ENCODE measurements around the gene PCDH1. TPM values are rescaled to one million over a fixed set of nuclear protein-coding genes. Genes with fewer than 3 reads are reported as not detected.
A peak's percentile ranks its signal among the peaks of the same experiment; 100 is the strongest.
"Not testable (repeated sequence)": the region's sequence is repeated elsewhere in the genome, so short reads cannot be mapped to it uniquely, and the experiment has no call there.

PCDH1 gene
- total RNA-seq = 2.8 TPM

DNA sequence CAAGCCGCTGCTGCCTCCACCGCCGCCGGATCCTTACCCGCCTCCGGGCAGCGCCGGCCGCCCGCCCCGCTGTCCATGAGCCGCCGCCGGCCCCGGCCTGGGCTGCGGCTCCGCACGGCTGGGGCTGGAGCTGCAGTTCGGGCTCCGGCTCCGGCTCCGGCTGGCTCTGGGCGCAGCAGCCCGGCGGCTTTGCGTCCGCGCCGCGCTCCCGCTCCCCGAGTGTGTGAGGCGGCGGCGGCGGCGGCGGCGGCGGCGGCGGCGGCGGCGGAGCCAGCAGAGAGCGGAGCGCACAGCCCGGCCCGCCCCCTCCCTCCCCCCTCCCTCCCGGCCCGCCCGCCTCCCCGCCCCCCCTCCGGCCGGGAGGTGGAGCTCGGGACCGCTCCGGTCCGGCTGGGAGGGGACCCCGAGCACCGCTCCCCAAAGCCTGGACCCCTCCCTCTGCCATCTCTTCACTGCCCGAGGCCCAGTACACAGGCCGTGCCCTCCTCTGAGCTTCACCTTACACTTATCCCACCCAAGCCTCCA is at the start of gene PCDH1:
Gene PCDH1 (minus strand): TSS at position 225 of the 525 bp plus-strand sequence. CDS start 148 bp downstream, at position 77.
- H3K27me3 ChIP-seq (ENCODE audit: insufficient read depth, low read length) = peaks cover 91% of the 10 kb centered on the region
- H3K4me1 ChIP-seq (ENCODE audit: insufficient read depth, low read length) = peaks cover 34% of the 10 kb centered on the region
- no peaks in the 10 kb centered on the region for H3K9me3 ChIP-seq (ENCODE audit: low read depth, low read length)
- H3K4me3 ChIP-seq (ENCODE audit: low read length) = peak within 1 kb of the TSS; percentile 8

DNA sequence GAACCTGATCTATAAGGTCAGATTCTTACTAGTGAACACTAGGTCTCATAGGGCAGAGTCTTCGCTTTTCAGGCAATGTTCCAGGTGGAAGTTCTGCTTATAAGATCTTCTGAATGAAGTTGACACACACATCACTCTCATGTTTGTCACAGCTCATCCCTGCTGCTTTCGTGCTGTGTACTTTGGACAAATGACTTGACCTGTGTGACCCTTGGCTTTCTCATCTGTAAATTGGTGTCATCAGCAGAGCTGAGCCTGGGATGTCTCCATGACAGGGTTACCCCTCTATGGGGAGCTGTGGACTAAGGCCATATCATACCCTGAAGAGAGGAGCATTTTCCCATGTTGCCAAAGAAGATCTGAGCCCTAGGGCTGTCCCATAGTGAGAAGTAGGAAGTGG is 48.2 kb upstream of the PCDH1 start:
- Histone ChIP-seq H3K9me3 (ENCODE audit: low read depth, low read length) (no peaks in the 10 kb centered on the region), H3K27me3 (ENCODE audit: insufficient read depth, low read length) (no peaks in the 10 kb centered on the region), H3K4me1 (ENCODE audit: insufficient read depth, low read length) (peaks cover 27% of the 10 kb centered on the region), H3K4me3 (ENCODE audit: low read length) (no peak overlapping the region)

DNA sequence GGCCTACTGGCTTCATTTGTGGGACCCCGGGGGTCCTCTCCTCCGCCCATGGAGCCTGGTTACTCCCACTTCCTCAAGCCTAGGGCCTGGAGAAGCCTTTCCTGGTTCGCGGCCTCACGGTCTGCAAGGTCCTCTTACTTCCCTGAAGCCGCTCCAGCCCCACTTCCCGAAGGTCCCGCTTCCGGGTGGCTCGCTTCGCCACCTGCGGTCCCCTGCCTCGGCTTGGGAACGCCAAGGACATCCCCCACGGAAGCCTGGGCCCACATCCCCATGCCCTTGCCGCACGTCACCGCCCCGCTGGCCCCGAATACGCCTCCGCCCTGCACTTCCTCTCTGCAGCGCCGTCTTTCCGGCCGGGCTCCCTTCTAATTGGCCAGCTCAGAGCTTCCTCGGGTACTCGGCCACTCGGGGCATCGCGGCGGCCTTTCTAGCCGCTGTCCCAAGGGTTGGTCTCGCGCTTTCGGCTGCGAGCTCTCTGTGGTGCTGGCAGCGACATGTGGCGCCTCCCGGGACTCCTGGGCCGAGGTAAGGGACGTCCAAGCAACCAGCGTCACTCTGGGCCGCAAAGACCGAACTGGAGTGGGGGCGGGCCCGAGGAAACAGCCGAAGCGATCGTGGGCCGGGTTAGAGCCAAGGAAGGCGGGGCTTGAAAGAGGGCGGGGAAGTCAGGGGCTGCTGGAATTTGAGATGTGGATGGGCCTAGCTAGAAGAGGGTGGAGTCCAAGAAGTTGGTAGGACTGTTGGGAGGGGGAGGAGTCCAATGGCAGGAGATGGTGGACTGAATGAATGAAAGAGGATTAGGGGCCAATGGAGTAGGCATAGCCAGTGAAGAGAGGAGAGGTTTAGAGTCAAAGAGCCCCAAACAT is 45.5 kb upstream of the PCDH1 start, which contains the start of gene DELE1:
Gene DELE1 (plus strand): TSS at position 424 of the 866 bp plus-strand sequence. CDS start 71 bp downstream, at position 495.
- Histone ChIP-seq H3K27me3 (ENCODE audit: insufficient read depth, low read length) (no peaks in the 10 kb centered on the region), H3K9me3 (ENCODE audit: low read depth, low read length) (no peaks in the 10 kb centered on the region), H3K4me3 (ENCODE audit: low read length) (peak within 1 kb of the TSS; percentile 47), H3K4me1 (ENCODE audit: insufficient read depth, low read length) (peaks cover 27% of the 10 kb centered on the region)

DNA sequence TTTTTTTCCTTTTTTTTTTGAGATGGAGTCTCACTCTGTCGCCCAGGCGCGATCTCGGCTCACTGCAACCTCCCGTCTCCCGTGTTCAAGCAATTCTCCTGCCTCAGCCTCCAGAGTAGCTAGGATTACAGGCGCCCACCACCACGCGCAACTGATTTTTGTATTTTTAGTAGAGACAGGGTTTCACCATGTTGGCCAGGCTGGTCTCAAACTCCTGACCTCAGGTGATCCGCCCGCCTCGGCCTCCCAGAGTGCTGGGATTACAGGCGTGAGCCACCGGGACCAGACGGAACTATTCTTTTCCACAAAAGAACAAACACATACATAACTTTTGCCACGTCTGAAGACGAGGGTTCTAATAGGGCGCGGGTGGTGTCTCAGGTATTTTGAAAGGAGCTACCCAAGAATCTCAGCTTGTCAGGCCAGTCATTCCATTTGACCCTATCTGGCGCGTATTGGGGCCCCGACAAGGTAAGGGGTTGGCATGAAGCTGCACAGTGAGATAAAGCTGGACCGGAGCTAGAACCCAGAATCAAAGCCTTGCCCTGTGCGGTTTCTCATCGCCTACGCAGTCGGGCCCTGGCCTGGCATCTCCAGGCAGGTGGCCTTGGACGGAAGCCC is 44.7 kb upstream of the PCDH1 start:
- peaks cover 24% of the 10 kb centered on the region for H3K4me1 ChIP-seq (ENCODE audit: insufficient read depth, low read length)

DNA sequence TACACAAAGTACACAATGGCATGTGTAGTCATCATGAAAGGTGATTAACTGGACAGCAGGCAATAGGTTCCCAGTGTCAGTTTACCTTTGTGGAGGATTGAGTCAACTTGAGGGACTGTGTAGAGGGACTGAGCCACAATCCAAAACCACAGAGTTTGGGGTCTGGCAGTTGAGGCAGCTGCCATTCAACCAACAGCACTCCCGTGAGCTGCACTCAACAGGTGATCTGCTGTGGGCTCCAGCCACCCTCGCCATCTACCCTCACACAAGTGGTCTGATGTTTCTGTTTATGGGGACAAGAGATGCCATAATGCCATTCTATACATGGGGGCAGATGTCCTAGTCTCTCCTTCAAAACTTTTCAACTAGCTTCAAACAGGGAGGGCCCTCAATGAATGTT is 42.6 kb upstream of the PCDH1 start:
- Histone ChIP-seq H3K4me3 (ENCODE audit: low read length) (no peak overlapping the region), H3K4me1 (ENCODE audit: insufficient read depth, low read length) (peaks cover 17% of the 10 kb centered on the region), H3K9me3 (ENCODE audit: low read depth, low read length) (no peaks in the 10 kb centered on the region), H3K27me3 (ENCODE audit: insufficient read depth, low read length) (no peaks in the 10 kb centered on the region)

More for the DNA sequence above, 44.7 kb upstream of the PCDH1 start:
- H3K27me3 ChIP-seq (ENCODE audit: insufficient read depth, low read length); H3K9me3 ChIP-seq (ENCODE audit: low read depth, low read length): not testable (repeated sequence)
- peak overlapping the region; percentile 47 for H3K4me3 ChIP-seq (ENCODE audit: low read length)

DNA sequence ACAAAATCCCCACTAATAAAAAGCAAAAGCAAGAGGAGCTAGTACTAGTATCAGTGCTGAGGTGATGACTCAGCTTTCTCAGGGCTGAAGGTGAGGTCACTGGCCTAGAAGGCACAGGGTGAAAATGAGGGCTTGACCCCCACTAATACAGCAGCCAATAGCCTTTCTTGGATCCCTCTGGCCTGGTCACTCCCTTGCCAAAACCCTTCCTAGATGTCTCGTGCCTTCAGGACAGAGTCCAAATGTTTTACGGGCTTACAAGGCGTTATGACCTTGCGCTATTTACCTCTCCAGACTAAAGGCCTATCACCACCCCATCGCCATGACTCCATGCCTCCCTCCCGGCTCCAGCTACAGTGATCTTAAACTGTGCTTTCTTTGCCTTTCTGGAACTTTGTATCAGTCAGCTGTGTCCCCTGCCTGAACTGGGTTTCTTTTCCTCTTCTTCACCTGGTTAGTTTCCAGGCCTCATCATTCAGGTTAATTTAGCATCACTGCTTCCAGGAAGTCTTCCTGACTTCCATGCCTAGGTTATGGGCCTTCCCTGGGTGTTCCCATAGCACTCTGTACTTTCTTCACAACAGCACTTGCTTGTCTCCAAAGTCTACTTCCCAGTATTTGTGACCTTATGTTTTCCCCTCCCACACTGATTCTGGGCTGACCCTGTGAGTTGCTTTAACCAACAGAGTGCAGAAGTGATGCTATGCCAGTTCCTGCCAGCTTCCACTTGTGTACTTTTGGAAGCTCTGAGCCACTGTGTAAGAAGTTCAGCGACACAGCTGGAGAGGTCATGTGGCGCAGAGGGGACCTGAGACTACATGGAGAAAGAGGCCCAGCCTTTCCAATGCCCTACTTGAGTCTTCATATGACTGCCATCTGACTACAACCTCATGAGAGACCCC is 41.3 kb upstream of the PCDH1 start:
- Histone ChIP-seq H3K9me3 (ENCODE audit: low read depth, low read length) (no peaks in the 10 kb centered on the region), H3K27me3 (ENCODE audit: insufficient read depth, low read length) (peaks cover 2% of the 10 kb centered on the region), H3K4me3 (ENCODE audit: low read length) (no peak overlapping the region), H3K4me1 (ENCODE audit: insufficient read depth, low read length) (peaks cover 17% of the 10 kb centered on the region)

DNA sequence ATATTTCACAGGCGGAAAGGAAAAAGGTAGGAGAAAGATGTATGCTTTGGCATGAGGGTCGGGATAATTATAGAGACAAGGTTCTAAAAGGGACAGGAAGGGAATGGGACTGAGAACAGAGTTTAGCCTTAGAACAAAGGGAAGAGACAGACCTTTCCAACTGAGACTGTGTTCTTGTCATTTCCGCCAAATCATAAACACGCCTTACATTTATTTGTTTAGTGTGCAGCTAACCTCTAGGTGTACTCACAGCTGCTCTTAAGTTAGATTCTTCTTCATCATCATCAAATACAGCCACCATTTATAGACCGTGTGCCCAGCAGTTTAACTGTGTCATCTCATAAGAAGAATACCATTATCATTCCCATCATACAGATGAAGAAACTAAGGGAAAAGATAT is 39.5 kb upstream of the PCDH1 start:
- no peaks in the 10 kb centered on the region for H3K9me3 ChIP-seq (ENCODE audit: low read depth, low read length)

DNA sequence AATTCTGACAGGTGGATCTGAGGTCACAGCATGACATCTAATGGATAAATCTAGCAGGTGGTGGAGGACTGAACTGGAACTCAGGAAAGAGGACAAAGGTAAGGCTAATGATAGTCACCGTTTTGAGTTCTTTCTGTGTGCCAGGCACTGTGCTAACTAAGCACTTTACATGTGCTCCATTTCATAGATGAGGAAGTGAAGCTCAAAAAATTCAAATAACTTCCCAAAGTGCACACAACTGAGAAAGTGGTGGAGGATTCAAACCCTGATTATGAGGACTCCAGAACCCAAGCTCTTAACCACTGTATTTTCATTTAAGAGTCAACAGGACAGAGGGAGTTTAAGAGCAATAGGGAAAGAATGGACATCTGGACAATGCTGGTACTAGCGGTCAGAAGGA is 38.3 kb upstream of the PCDH1 start:
- Histone ChIP-seq H3K4me1 (ENCODE audit: insufficient read depth, low read length) (peaks cover 16% of the 10 kb centered on the region), H3K9me3 (ENCODE audit: low read depth, low read length) (no peaks in the 10 kb centered on the region), H3K4me3 (ENCODE audit: low read length) (no peak overlapping the region), H3K27me3 (ENCODE audit: insufficient read depth, low read length) (peaks cover 22% of the 10 kb centered on the region)

More for the DNA sequence above, 39.5 kb upstream of the PCDH1 start:
- Histone ChIP-seq H3K4me1 (ENCODE audit: insufficient read depth, low read length) (peaks cover 19% of the 10 kb centered on the region), H3K27me3 (ENCODE audit: insufficient read depth, low read length) (peaks cover 15% of the 10 kb centered on the region), H3K4me3 (ENCODE audit: low read length) (no peak overlapping the region)

DNA sequence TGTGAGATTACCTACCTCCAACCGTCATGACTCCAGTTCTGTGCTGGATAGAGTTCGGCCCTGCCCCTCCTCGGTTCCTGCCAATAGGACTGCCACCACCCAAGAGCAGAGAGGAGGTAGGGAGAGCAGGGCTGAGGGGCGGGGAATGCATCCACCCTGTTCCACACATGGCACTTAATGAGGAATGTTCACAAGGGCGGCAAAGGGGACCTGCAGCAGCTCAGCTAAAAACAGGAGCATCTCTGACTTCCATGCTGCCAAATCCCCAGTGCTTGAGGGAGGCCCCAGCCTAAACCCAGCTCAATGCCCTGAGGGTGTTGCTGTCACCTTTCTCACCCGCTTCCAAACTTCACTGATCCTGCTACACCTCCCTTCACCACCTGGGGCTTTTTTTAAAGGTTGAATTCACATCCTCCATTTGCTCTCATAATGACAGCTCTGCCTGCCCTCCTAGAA is 37.7 kb upstream of the PCDH1 start:
- Histone ChIP-seq H3K4me1 (ENCODE audit: insufficient read depth, low read length) (peaks cover 16% of the 10 kb centered on the region), H3K9me3 (ENCODE audit: low read depth, low read length) (no peaks in the 10 kb centered on the region), H3K4me3 (ENCODE audit: low read length) (no peak overlapping the region), H3K27me3 (ENCODE audit: insufficient read depth, low read length) (peaks cover 22% of the 10 kb centered on the region)

DNA sequence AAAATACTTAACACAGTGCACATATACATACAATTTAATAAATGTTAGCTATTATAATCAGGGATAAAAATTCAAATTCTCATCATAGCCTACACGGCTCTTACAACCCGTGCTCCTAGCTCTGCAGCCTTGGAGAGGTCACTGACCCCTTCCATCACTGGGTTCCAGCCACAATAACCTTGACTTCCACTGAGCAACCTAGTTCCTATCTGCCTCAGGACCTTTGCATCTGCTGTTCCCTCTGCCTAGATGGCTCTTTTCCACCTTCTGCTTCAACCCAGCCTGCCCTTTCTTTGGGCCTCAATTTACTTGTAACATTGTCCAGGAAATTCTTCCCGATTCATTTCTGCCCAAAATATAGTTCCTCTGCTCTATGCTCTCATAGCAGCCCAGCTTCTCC is 36.6 kb upstream of the PCDH1 start:
- no peaks in the 10 kb centered on the region for H3K9me3 ChIP-seq (ENCODE audit: low read depth, low read length)
- H3K27me3 ChIP-seq (ENCODE audit: insufficient read depth, low read length) = peaks cover 22% of the 10 kb centered on the region
- no peak overlapping the region for H3K4me3 ChIP-seq (ENCODE audit: low read length)
- peaks cover 16% of the 10 kb centered on the region for H3K4me1 ChIP-seq (ENCODE audit: insufficient read depth, low read length)

DNA sequence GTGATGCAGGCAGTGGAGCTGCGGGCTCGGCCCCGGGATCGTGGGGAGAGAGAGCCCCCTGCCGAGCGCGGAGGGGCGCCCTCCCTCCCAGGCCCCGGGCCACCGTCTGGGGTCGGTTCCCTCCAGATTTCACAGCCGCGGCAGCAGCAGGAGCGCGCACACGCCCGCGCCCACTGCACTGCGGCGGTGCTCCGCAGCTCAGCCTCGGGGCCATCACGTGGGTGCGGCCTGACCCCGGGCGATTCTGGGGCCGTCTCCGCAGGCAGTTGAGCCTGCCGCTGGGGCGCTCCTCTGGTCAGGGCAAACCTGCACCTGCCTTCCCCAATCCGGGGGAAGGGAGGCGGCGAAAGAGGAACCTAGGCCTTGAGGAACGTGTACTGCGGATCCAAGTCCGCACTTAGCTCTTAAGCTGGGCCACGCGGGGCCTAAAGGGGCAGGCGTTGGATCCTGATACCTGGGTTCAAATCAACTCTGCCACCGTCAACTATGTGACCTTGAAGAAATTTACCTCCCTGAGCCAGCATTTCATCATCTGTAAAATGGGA is 36.1 kb upstream of the PCDH1 start:
- Histone ChIP-seq H3K4me3 (ENCODE audit: low read length) (peak overlapping the region; percentile 13), H3K4me1 (ENCODE audit: insufficient read depth, low read length) (peaks cover 16% of the 10 kb centered on the region), H3K9me3 (ENCODE audit: low read depth, low read length) (no peaks in the 10 kb centered on the region), H3K27me3 (ENCODE audit: insufficient read depth, low read length) (peaks cover 22% of the 10 kb centered on the region)

DNA sequence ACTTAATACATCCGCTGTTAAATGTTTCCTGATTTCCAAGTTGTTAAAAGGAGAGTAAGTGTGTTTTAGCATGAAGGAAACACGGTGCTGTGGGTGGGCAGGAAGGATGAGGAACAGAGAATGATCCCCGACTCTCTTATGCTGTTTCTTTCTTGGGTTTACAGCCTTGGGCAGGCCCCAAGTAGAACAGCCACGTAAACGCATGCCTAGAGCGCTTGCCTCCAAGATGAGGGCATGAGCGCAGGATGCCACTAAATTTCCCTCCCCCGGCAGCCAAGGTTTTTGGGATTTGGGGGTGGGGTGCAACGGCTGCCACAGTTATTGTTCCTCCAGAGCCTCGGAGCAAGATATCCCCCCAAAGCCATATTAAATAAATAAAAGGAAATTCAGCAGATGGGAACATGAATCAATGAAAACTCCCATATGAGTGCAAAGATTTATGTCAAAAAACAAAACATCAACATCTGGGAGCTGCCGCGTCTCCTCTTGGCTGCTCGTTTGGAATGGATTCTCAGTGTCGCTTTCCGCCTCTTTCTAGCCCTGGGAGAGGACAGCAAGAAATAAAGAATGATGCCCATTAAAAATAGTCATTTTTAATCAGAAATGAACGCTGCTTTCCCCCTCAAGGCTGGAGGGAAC is 35.5 kb upstream of the PCDH1 start:
- H3K4me3 ChIP-seq (ENCODE audit: low read length) = peak overlapping the region; percentile 13
- no peaks in the 10 kb centered on the region for H3K9me3 ChIP-seq (ENCODE audit: low read depth, low read length)
- peaks cover 22% of the 10 kb centered on the region for H3K27me3 ChIP-seq (ENCODE audit: insufficient read depth, low read length)
- peaks cover 16% of the 10 kb centered on the region for H3K4me1 ChIP-seq (ENCODE audit: insufficient read depth, low read length)

DNA sequence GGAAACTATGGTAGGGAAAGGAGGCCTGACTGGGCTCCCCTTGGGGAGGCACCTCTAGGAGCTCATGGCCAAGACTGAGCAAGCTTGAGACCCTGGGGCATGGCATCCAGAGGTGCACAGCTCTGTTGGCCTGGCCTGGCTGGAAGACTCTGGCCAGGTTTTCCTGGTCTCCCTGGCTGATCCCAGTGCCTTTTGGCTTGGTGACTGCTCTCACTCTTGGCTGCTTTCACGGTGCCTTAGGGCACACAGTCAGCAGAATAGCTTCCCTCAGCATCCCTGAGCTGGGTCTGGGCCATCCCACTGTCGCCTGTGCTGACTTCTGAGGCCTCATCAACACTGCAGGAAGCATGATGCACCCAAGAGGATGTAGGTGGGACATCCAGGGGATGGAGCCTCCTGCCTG is 32.1 kb upstream of the PCDH1 start:
- Histone ChIP-seq H3K4me3 (ENCODE audit: low read length) (no peak overlapping the region), H3K9me3 (ENCODE audit: low read depth, low read length) (no peaks in the 10 kb centered on the region), H3K27me3 (ENCODE audit: insufficient read depth, low read length) (peaks cover 22% of the 10 kb centered on the region), H3K4me1 (ENCODE audit: insufficient read depth, low read length) (peaks cover 20% of the 10 kb centered on the region)

DNA sequence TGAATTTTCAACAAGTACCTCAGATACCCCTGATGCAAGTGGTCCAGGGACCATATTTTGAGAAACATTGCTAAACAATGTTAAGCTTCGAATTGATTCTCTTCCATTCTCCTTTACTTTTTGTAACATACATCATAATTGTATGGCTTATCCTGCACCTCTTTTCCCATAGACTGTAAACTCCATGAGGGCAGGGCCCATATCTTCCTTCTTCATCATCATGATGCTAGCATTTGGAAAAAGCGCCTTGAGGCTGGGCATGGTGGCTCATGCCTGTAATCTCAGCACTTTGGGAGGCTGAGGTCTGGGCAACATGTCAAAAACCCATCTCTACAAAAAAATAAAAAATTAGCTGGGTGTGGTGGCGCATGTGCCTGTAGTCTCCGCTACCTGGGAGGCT is 31.0 kb upstream of the PCDH1 start:
- Histone ChIP-seq H3K4me3 (ENCODE audit: low read length) (no peak overlapping the region), H3K27me3 (ENCODE audit: insufficient read depth, low read length) (peaks cover 18% of the 10 kb centered on the region), H3K4me1 (ENCODE audit: insufficient read depth, low read length) (peaks cover 16% of the 10 kb centered on the region), H3K9me3 (ENCODE audit: low read depth, low read length) (no peaks in the 10 kb centered on the region)
